ENCODE measurements around the gene STARD7.

STARD7 gene

GRCh38 chr2:96197546-96198255 lies 10.9 kb downstream of the STARD7 start:
- no peak for DNase-seq (ENCODE audit: low read depth in 2 of 2)

- DNase-seq (ENCODE audit: low read depth in 2 of 2), result no peak
Observed at GRCh38 chr2:96195410-96196066, 13.1 kb downstream of the STARD7 start.

GRCh38 chr2:96191937-96192670 lies 16.5 kb downstream of the STARD7 start:
- DNase-seq (ENCODE audit: low read depth in 2 of 2), result no peak

GRCh38 chr2:96188821-96189526 lies 19.7 kb downstream of the STARD7 start:
- no peak for DNase-seq (ENCODE audit: low read depth in 2 of 2)

- DNase-seq (ENCODE audit: low read depth in 2 of 2), result no peak
Observed at GRCh38 chr2:96186562-96186961, 22.1 kb downstream of the STARD7 start.

- DNase-seq (ENCODE audit: low read depth in 2 of 2), result no peak
Observed at GRCh38 chr2:96185516-96185915, 23.1 kb downstream of the STARD7 start.

- no peak for DNase-seq (ENCODE audit: low read depth in 2 of 2)
Observed at GRCh38 chr2:96184989-96185388, 23.6 kb downstream of the STARD7 start.

- DNase-seq (ENCODE audit: low read depth in 2 of 2), result no peak
Observed at GRCh38 chr2:96184188-96184587, 24.4 kb downstream of the STARD7 start.

GRCh38 chr2:96181529-96181928 lies 27.1 kb downstream of the STARD7 start:
- DNase-seq (ENCODE audit: low read depth in 2 of 2), result no peak

- no peak for DNase-seq (ENCODE audit: low read depth in 2 of 2)
Observed at GRCh38 chr2:96180521-96180920, 28.1 kb downstream of the STARD7 start.

- no peak for DNase-seq (ENCODE audit: low read depth in 2 of 2)
Observed at GRCh38 chr2:96180002-96180401, 28.6 kb downstream of the STARD7 start.

GRCh38 chr2:96176661-96177060 lies 32.0 kb downstream of the STARD7 start:
- DNase-seq (ENCODE audit: low read depth in 2 of 2), result no peak

- no peak for DNase-seq (ENCODE audit: low read depth in 2 of 2)
Observed at GRCh38 chr2:96175951-96176350, 32.7 kb downstream of the STARD7 start.

GRCh38 chr2:96174251-96175144 lies 34.1 kb downstream of the STARD7 start:
- peak; percentile 76 to 77 for DNase-seq (ENCODE audit: low read depth in 2 of 2)

GRCh38 chr2:96171831-96172230 lies 36.8 kb downstream of the STARD7 start:
- DNase-seq (ENCODE audit: low read depth in 2 of 2), result no peak

- DNase-seq (ENCODE audit: low read depth in 2 of 2), result no peak
Observed at GRCh38 chr2:96170626-96171025, 38.0 kb downstream of the STARD7 start.

- no peak for DNase-seq (ENCODE audit: low read depth in 2 of 2)
Observed at GRCh38 chr2:96169868-96170507, 38.6 kb downstream of the STARD7 start.

GRCh38 chr2:96167407-96168013 lies 41.1 kb downstream of the STARD7 start:
- no peak for DNase-seq (ENCODE audit: low read depth in 2 of 2)

- no peak for DNase-seq (ENCODE audit: low read depth in 2 of 2)
Observed at GRCh38 chr2:96164459-96165184, 44.0 kb downstream of the STARD7 start.
